Psoas muscle (tissue), 8 donors: Measurements from ENCODE around the gene STX2. TPM values are rescaled to one million over a fixed set of nuclear protein-coding genes. Genes with fewer than 3 reads are reported as not detected.

Source experiments
- ATAC-seq, 4 donors: fragments of 200-7000 bp; cut with Tn5 transposase; one replicate each; pipeline ENCODE4 v1.9.1; 2020; ENCODE audit warnings: moderate library complexity in 3 of 4, mild to moderate bottlenecking in 2 of 4
- DNase-seq, 2 donors: peaks; one replicate each; pipeline ENCODE4 v3.0.0-alpha.2; 2020
- H3K27ac ChIP-seq: fragments of 200-600 bp; one replicate; pipeline ENCODE4 v1.8.0; 2022
- H3K27me3 ChIP-seq, 3 donors: fragments of 200-600 bp in 1 of 3; one replicate each; pipeline versions ENCODE4 v1.6.1 to v1.8.0; 2013 to 2022; ENCODE audit warnings: low read length in 2 of 3, mild to moderate bottlenecking in 2 of 3, moderate library complexity in 1 of 3; ENCODE audit not compliant: insufficient read depth in 3 of 3
- H3K36me3 ChIP-seq, 2 donors: fragments of 200-600 bp in 1 of 2; one replicate each; pipeline versions ENCODE4 v1.6.1 to v1.8.0; 2013 to 2022; ENCODE audit warnings: low read depth in 1 of 2, mild to moderate bottlenecking in 1 of 2, moderate library complexity in 1 of 2; ENCODE audit not compliant: insufficient read depth in 1 of 2
- H3K4me1 ChIP-seq: fragments of 200-600 bp; one replicate; pipeline ENCODE4 v1.8.0; 2022
- H3K4me3 ChIP-seq: fragments of 200-600 bp; one replicate; pipeline ENCODE4 v1.8.0; 2022; ENCODE audit warnings: mild to moderate bottlenecking
- H3K9me3 ChIP-seq: fragments of 200-600 bp; one replicate; pipeline ENCODE4 v1.8.0; 2022
- CTCF ChIP-seq: fragments of 200-600 bp; IDR thresholded peaks from one replicate; pipeline ENCODE4 v1.8.0; 2022; ENCODE audit warnings: antibody characterized with exemption
- WGBS, 3 donors: extraction: QIAGEN DNeasy Blood & Tissue Kit; methylation state at CpG; one replicate each; pipeline versions ENCODE4 v1.1.6 to v1.1.7; 2013; 5-methylcytosine and 5-hydroxymethylcytosine counted together
- intact Hi-C, 2 donors: fragments of 100-400 bp; cut with DNase I; formaldehyde crosslinking; loops; one replicate each; pipeline versions ENCODE4 v1.11.0 to v1.14.2; 2022
- polyA plus RNA-seq, 3 donors: library from polyadenylated mRNA; stranded (reverse); fragments of 200-250 nt; gene quantifications; one replicate each; pipeline ENCODE4 v1.2.3, GENCODE V29; 2013
- total RNA-seq, 4 donors: library from RNA; stranded (reverse); fragmentation: NEBNext Ultra II Directional in 2 of 4; extraction: Animal tissue kit (Norgen Biotek cat#: 25700) in 2 of 4; gene quantifications; one replicate each; pipeline versions ENCODE4 v1.2.1 to v1.2.4, GENCODE V29; 2021 to 2023
- donor health status: healthy with polysubstance abuse.
- donor health status: DM: no; HTN: no; CAD: no; lungs with moderate emphysema.
- donor health status: Bipolar disorder and iron deficiency.
- donor health status: healthy.
- donor health status: DM: yes; HTN: yes; CAD: no.
- donor health status: DM: no; HTN: no; CAD: no.
- donor health status: DM: no; HTN: no; CAD: no.
- donor health status: DM: yes; HTN: yes; CAD: no.

The STX2 gene
- total and polyA plus RNA-seq, 7 donors = 5.4 to 11.3 (median 6.2) TPM

GRCh38 chr12:130809791-130810190, 29.3 kb downstream of the STX2 start:
- no peak overlapping the region for H3K27ac ChIP-seq
- 88 to 98% (median 92%) methylated on average over 6 of the region's 6 CpGs for WGBS, 3 donors
- H3K36me3 ChIP-seq = peaks cover 0 to 50% of the 10 kb centered on the region in 2 donors
- no peaks in the 10 kb centered on the region for H3K9me3 ChIP-seq
- DNase-seq (no peak), ATAC-seq (no peak)
- no peak overlapping the region for H3K4me3 ChIP-seq
- no peaks in the 10 kb centered on the region for H3K27me3 ChIP-seq
- intact Hi-C loops = no loop called here
- H3K4me1 ChIP-seq = no peaks in the 10 kb centered on the region
- no peak for TF ChIP-seq CTCF

- H3K36me3 ChIP-seq = peaks cover 0 to 59% of the 10 kb centered on the region in 2 donors
Observed at GRCh38 chr12:130807309-130807708, 31.7 kb downstream of the STX2 start.

GRCh38 chr12:130806574-130806973, 32.5 kb downstream of the STX2 start:
- Histone ChIP-seq H3K4me1 (no peaks in the 10 kb centered on the region), H3K9me3 (no peaks in the 10 kb centered on the region), H3K27me3 (no peaks in the 10 kb centered on the region), H3K36me3 (peaks cover 0 to 66% of the 10 kb centered on the region in 2 donors), H3K27ac (no peak overlapping the region), H3K4me3 (no peak overlapping the region)
- no peak for TF ChIP-seq CTCF
- intact Hi-C loops = no loop called here
- no peak for DNase-seq
- no peak for ATAC-seq
- 97 to 99% (median 98%) methylated on average over 7 of the region's 7 CpGs for WGBS, 3 donors

More at GRCh38 chr12:130807309-130807708, 31.7 kb downstream of the STX2 start:
- no peak for DNase-seq
- Histone ChIP-seq H3K27ac (no peak overlapping the region), H3K27me3 (no peaks in the 10 kb centered on the region), H3K9me3 (no peaks in the 10 kb centered on the region), H3K4me3 (no peak overlapping the region), H3K4me1 (no peaks in the 10 kb centered on the region)
- TF ChIP-seq CTCF = no peak
- intact Hi-C loops = no loop called here
- 94 to 96% (median 95%) methylated on average over 18 of the region's 18 CpGs for WGBS, 3 donors
- no peak for ATAC-seq

- DNase-seq (no peak), ATAC-seq (no peak)
- intact Hi-C loops = no loop called here
- H3K27me3 ChIP-seq = no peaks in the 10 kb centered on the region
- peaks cover 0 to 75% of the 10 kb centered on the region in 2 donors for H3K36me3 ChIP-seq
- H3K4me3 ChIP-seq = no peak overlapping the region
- H3K9me3 ChIP-seq = no peaks in the 10 kb centered on the region
- WGBS, 3 donors = 84 to 86% (median 84%) methylated on average over 5 of the region's 5 CpGs
- H3K27ac ChIP-seq = no peak overlapping the region
- TF ChIP-seq CTCF = no peak
- H3K4me1 ChIP-seq = no peaks in the 10 kb centered on the region
Observed at GRCh38 chr12:130805635-130806034, 33.4 kb downstream of the STX2 start.

- DNase-seq = no peak
- 91 to 96% (median 92%) methylated on average over 14 of the region's 14 CpGs for WGBS, 3 donors
- H3K4me3 ChIP-seq = no peak overlapping the region
- intact Hi-C loops = no loop called here
- no peak for ATAC-seq
- H3K27ac ChIP-seq = no peak overlapping the region
- no peaks in the 10 kb centered on the region for H3K27me3 ChIP-seq
- H3K36me3 ChIP-seq = peaks cover 6 to 79% of the 10 kb centered on the region in 2 donors
- no peaks in the 10 kb centered on the region for H3K9me3 ChIP-seq
- H3K4me1 ChIP-seq = no peaks in the 10 kb centered on the region
- no peak for TF ChIP-seq CTCF
Observed at GRCh38 chr12:130804216-130804615, 34.8 kb downstream of the STX2 start.
